Measurements from ENCODE around the gene BEAN1.
"Not testable (repeated sequence)": the region's sequence is repeated elsewhere in the genome, so short reads cannot be mapped to it uniquely, and the experiment has no call there.

The BEAN1 gene

DNA sequence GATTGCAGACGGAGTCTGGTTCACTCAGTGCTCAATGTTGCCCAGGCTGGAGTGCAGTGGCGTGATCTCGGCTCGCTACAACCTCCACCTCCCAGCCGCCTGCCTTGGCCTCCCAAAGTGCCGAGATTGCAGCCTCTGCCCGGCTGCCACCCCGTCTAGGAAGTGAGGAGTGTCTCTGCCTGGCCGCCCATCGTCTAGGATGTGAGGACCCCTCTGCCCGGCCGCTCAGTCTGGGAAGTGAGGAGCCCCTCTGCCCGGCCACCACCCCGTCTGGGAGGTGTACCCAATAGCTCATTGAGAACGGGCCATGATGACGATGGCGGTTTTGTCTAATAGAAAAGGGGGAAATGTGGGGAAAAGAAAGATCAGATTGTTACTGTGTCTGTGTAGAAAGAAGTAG is 87.3 kb downstream of the BEAN1 start:
- H3K27me3 ChIP-seq (replicated peaks; ENCODE audit: control insufficient read depth, insufficient read depth, low read length, poor library complexity, severe bottlenecking); H3K27ac ChIP-seq (ENCODE audit: insufficient read depth, low read length, poor library complexity, severe bottlenecking); H3K9me3 ChIP-seq (ENCODE audit: control insufficient read depth, low read length); H3K36me3 ChIP-seq (ENCODE audit: control insufficient read depth, insufficient read depth, low read length); DNase-seq; H3K4me3 ChIP-seq (ENCODE audit: insufficient read depth, low read depth, low read length, poor library complexity, severe bottlenecking): not testable (repeated sequence)
- peaks cover 37% of the 10 kb centered on the region for H3K4me1 ChIP-seq (ENCODE audit: control insufficient read depth, insufficient read depth, low read length, poor library complexity, severe bottlenecking)

DNA sequence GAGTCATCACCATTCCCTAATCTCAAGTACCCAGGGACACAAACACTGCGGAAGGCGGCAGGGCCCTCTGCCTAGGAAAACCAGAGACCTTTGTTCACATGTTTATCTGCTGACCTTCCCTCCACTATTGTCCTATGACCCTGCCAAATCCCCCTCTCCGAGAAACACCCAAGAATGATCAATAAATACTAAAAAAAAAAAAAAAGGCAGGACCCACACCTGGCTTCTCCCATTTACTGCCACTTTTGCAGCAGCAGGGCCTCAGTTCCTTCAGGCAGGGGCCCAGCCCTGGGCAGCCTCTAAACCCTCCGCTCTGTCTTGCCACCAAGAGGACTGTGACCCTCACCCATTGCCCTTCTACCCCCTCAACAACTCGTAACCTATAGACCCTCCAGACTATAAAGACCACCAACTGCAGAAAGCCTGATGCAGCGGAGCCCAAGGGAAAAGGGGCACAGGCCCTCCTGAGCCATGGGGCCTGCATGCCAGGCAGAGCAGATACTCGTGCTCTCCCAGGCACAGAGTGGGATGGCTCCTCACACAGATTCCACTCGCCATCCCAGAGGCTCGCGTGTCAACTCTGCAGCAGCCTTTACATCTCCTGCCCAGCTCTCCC is 88.0 kb downstream of the BEAN1 start:
- not testable (repeated sequence) for H3K9me3 ChIP-seq (ENCODE audit: control insufficient read depth, low read length); H3K4me3 ChIP-seq (ENCODE audit: insufficient read depth, low read depth, low read length, poor library complexity, severe bottlenecking); DNase-seq; H3K27me3 ChIP-seq (replicated peaks; ENCODE audit: control insufficient read depth, insufficient read depth, low read length, poor library complexity, severe bottlenecking); H3K36me3 ChIP-seq (ENCODE audit: control insufficient read depth, insufficient read depth, low read length)
- Histone ChIP-seq H3K4me1 (ENCODE audit: control insufficient read depth, insufficient read depth, low read length, poor library complexity, severe bottlenecking) (peaks cover 44% of the 10 kb centered on the region), H3K27ac (ENCODE audit: insufficient read depth, low read length, poor library complexity, severe bottlenecking) (peak overlapping the region; percentile 88)

- peak overlapping the region; percentile 2 for H3K4me3 ChIP-seq (ENCODE audit: insufficient read depth, low read depth, low read length, poor library complexity, severe bottlenecking)
- no peaks in the 10 kb centered on the region for H3K9me3 ChIP-seq (ENCODE audit: control insufficient read depth, low read length)
- H3K4me1 ChIP-seq (ENCODE audit: control insufficient read depth, insufficient read depth, low read length, poor library complexity, severe bottlenecking): peaks cover 52% of the 10 kb centered on the region
- H3K27ac ChIP-seq (ENCODE audit: insufficient read depth, low read length, poor library complexity, severe bottlenecking): peak overlapping the region; percentile 88
- H3K36me3 ChIP-seq (ENCODE audit: control insufficient read depth, insufficient read depth, low read length): no peaks in the 10 kb centered on the region
- no peaks in the 10 kb centered on the region for H3K27me3 ChIP-seq (replicated peaks; ENCODE audit: control insufficient read depth, insufficient read depth, low read length, poor library complexity, severe bottlenecking)
- no peak for DNase-seq
Observed at GRCh38 chr16:66515596-66516508, 88.8 kb downstream of the BEAN1 start.

GRCh38 chr16:66516509-66516807 is 89.4 kb downstream of the BEAN1 start:
- Histone ChIP-seq H3K9me3 (ENCODE audit: control insufficient read depth, low read length) (no peaks in the 10 kb centered on the region), H3K4me1 (ENCODE audit: control insufficient read depth, insufficient read depth, low read length, poor library complexity, severe bottlenecking) (peaks cover 58% of the 10 kb centered on the region), H3K27ac (ENCODE audit: insufficient read depth, low read length, poor library complexity, severe bottlenecking) (peak overlapping the region; percentile 88), H3K36me3 (ENCODE audit: control insufficient read depth, insufficient read depth, low read length) (no peaks in the 10 kb centered on the region), H3K27me3 (replicated peaks; ENCODE audit: control insufficient read depth, insufficient read depth, low read length, poor library complexity, severe bottlenecking) (no peaks in the 10 kb centered on the region), H3K4me3 (ENCODE audit: insufficient read depth, low read depth, low read length, poor library complexity, severe bottlenecking) (peak overlapping the region; percentile 2)
- DNase-seq: no peak

GRCh38 chr16:66516808-66517585 is 89.9 kb downstream of the BEAN1 start:
- peak overlapping the region; percentile 88 for H3K27ac ChIP-seq (ENCODE audit: insufficient read depth, low read length, poor library complexity, severe bottlenecking)
- H3K36me3 ChIP-seq (ENCODE audit: control insufficient read depth, insufficient read depth, low read length): no peaks in the 10 kb centered on the region
- H3K9me3 ChIP-seq (ENCODE audit: control insufficient read depth, low read length): no peaks in the 10 kb centered on the region
- peak overlapping the region; percentile 2 for H3K4me3 ChIP-seq (ENCODE audit: insufficient read depth, low read depth, low read length, poor library complexity, severe bottlenecking)
- H3K27me3 ChIP-seq (replicated peaks; ENCODE audit: control insufficient read depth, insufficient read depth, low read length, poor library complexity, severe bottlenecking): no peaks in the 10 kb centered on the region
- DNase-seq: peak; percentile 70 to 81 (median 78)
- peaks cover 62% of the 10 kb centered on the region for H3K4me1 ChIP-seq (ENCODE audit: control insufficient read depth, insufficient read depth, low read length, poor library complexity, severe bottlenecking)

DNA sequence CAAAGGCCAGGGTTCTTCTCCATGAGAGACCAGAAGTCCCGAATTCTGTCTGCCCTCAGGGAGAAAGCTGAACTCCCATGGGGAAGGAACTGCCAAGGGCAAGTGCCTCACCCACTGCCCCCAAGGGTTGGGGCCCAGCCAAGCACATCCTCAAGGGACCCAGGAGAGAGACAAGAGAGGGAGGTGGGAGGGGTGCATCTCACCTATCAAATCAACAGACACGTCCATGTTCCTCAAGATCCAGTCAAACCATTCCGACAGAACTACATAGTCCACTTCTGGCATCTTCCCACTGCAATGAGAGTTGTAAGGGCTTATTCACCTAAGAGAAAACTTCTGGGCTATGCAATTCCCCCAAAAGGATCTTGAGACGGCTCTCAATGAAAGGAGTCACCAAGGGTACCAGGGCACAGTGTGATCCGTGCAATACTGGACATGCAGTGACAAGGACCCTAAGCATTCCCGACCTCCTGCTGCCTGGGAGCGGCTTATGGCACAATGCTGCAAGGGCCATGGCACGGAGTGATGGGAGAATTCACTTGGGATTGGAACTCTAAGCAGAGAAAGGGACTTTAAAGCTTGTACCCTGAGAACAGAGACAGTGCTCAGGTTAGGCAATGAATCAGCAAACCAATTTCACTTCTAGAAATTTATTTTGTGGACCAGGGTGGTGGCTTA is 90.6 kb downstream of the BEAN1 start:
- H3K4me3 ChIP-seq (ENCODE audit: insufficient read depth, low read depth, low read length, poor library complexity, severe bottlenecking): no peak overlapping the region
- H3K36me3 ChIP-seq (ENCODE audit: control insufficient read depth, insufficient read depth, low read length): no peaks in the 10 kb centered on the region
- DNase-seq: no peak
- H3K4me1 ChIP-seq (ENCODE audit: control insufficient read depth, insufficient read depth, low read length, poor library complexity, severe bottlenecking): peaks cover 66% of the 10 kb centered on the region
- H3K27me3 ChIP-seq (replicated peaks; ENCODE audit: control insufficient read depth, insufficient read depth, low read length, poor library complexity, severe bottlenecking): no peaks in the 10 kb centered on the region
- peak overlapping the region; percentile 88 for H3K27ac ChIP-seq (ENCODE audit: insufficient read depth, low read length, poor library complexity, severe bottlenecking)
- H3K9me3 ChIP-seq (ENCODE audit: control insufficient read depth, low read length): no peaks in the 10 kb centered on the region

GRCh38 chr16:66519482-66520373 is 92.6 kb downstream of the BEAN1 start:
- H3K4me1 ChIP-seq (ENCODE audit: control insufficient read depth, insufficient read depth, low read length, poor library complexity, severe bottlenecking): peaks cover 80% of the 10 kb centered on the region
- no peak for DNase-seq
- H3K9me3 ChIP-seq (ENCODE audit: control insufficient read depth, low read length): no peaks in the 10 kb centered on the region
- H3K36me3 ChIP-seq (ENCODE audit: control insufficient read depth, insufficient read depth, low read length): no peaks in the 10 kb centered on the region
- no peaks in the 10 kb centered on the region for H3K27me3 ChIP-seq (replicated peaks; ENCODE audit: control insufficient read depth, insufficient read depth, low read length, poor library complexity, severe bottlenecking)
- H3K4me3 ChIP-seq (ENCODE audit: insufficient read depth, low read depth, low read length, poor library complexity, severe bottlenecking): no peak overlapping the region
- peak overlapping the region; percentile 77 for H3K27ac ChIP-seq (ENCODE audit: insufficient read depth, low read length, poor library complexity, severe bottlenecking)

DNA sequence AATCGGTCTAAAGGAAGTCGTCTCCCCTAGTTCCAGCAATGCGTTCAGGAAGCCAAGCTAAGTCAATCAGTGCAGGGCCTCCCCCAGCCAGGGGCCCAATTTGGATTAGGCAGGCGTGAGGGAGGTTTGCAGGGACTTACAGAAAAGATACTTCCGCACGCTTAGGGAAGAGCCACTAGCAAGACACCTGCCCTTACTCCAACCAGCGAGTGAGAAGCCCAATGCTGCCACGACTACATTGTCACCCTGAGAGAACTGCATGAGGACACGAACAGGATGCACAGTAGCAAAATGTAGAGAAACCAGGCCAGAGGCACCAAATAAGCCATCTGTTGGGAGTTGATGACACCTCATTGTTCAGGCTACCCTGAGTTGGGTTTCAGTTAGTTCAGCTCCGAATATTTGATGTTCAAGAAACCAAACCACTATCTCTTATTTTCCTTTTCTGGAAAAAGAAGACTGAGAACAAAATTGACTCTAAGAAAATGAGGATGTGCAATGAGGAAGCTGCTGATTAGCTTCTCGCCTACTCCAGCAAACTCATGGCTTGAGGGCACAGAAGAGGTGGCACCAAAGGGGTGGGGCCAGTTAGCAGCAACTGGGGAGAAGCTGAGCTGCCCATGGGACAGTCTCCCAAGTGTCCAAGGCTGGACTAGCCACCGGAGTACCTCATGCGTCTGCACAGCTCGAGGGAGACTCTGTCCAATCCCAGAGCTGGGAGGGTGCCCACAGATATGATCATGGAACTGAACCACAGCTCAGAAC is 93.5 kb downstream of the BEAN1 start:
- Histone ChIP-seq H3K36me3 (ENCODE audit: control insufficient read depth, insufficient read depth, low read length) (no peaks in the 10 kb centered on the region), H3K9me3 (ENCODE audit: control insufficient read depth, low read length) (no peaks in the 10 kb centered on the region), H3K27ac (ENCODE audit: insufficient read depth, low read length, poor library complexity, severe bottlenecking) (peak overlapping the region; percentile 77), H3K4me1 (ENCODE audit: control insufficient read depth, insufficient read depth, low read length, poor library complexity, severe bottlenecking) (peaks cover 83% of the 10 kb centered on the region), H3K27me3 (replicated peaks; ENCODE audit: control insufficient read depth, insufficient read depth, low read length, poor library complexity, severe bottlenecking) (no peaks in the 10 kb centered on the region), H3K4me3 (ENCODE audit: insufficient read depth, low read depth, low read length, poor library complexity, severe bottlenecking) (no peak overlapping the region)
- no peak for DNase-seq
